HepG2 (cell line): ENCODE measurements around the gene KLF11. TPM values are rescaled to one million over a fixed set of nuclear protein-coding genes. Genes with fewer than 3 reads are reported as not detected.

Source experiments
- ARHGAP35 ChIP-seq: sonication (generic); formaldehyde crosslinking; IDR thresholded peaks from 2 replicates; pipeline ENCODE4 v1.9.0; 2022; ENCODE audit warnings: mild to moderate bottlenecking, inconsistent platforms, moderate library complexity, missing genetic modification reagents, borderline replicate concordance
- ELF3 ChIP-seq: IDR thresholded peaks from 2 replicates; pipeline ENCODE4 v1.6.1; 2016; ENCODE audit warnings: missing genetic modification reagents, missing compliant biosample characterization
- HDAC2 ChIP-seq: sonication (generic); formaldehyde crosslinking; IDR thresholded peaks from 2 replicates; pipeline ENCODE4 v1.4.0; 2020; ENCODE audit warnings: missing genetic modification reagents
- HES4 ChIP-seq: sonication (generic); formaldehyde crosslinking; IDR thresholded peaks from 2 replicates; pipeline ENCODE4 v1.9.0; 2021; ENCODE audit warnings: mild to moderate bottlenecking, missing genetic modification reagents, borderline replicate concordance
- HNF1B ChIP-seq: sonication (generic); formaldehyde crosslinking; IDR thresholded peaks from 2 replicates; pipeline ENCODE4 v1.5.1; 2020; ENCODE audit warnings: mild to moderate bottlenecking, moderate library complexity, missing genetic modification reagents
- KDM1A ChIP-seq: IDR thresholded peaks from 2 replicates; pipeline ENCODE4 v1.6.1; 2016; ENCODE audit warnings: missing compliant biosample characterization
- MEF2D ChIP-seq: sonication (generic); formaldehyde crosslinking; IDR thresholded peaks from 2 replicates; pipeline ENCODE4 v1.5.1; 2020; ENCODE audit warnings: mild to moderate bottlenecking, missing genetic modification reagents
- PHF8 ChIP-seq: sonication (generic); formaldehyde crosslinking; IDR thresholded peaks from 2 replicates; pipeline ENCODE4 v1.5.0; 2020; ENCODE audit warnings: missing genetic modification reagents
- SP5 ChIP-seq: IDR thresholded peaks from 2 replicates; pipeline ENCODE4 v1.6.1; 2016; ENCODE audit warnings: low read depth, borderline replicate concordance
- TP53 ChIP-seq: sonication (generic); formaldehyde crosslinking; conservative IDR thresholded peaks from 2 replicates; pipeline ENCODE4 v1.4.0; 2020; ENCODE audit warnings: missing genetic modification reagents
- ZBTB4 ChIP-seq: sonication (generic); formaldehyde crosslinking; IDR thresholded peaks from 2 replicates; pipeline ENCODE4 v1.4.0; 2020; ENCODE audit warnings: missing genetic modification reagents, mild to moderate bottlenecking, borderline replicate concordance
- ZNF431 ChIP-seq: sonication (generic); formaldehyde crosslinking; IDR thresholded peaks from 2 replicates; pipeline ENCODE4 v1.9.0; 2022; ENCODE audit warnings: missing genetic modification reagents, low read depth, mild to moderate bottlenecking, borderline replicate concordance
- ZNF576 ChIP-seq: sonication (generic); formaldehyde crosslinking; IDR thresholded peaks from 2 replicates; pipeline ENCODE4 v1.4.0; 2020; ENCODE audit warnings: mild to moderate bottlenecking, missing genetic modification reagents
- ZNF687 ChIP-seq: sonication (generic); formaldehyde crosslinking; IDR thresholded peaks from 2 replicates; pipeline ENCODE4 v1.5.1; 2020; ENCODE audit warnings: mild to moderate bottlenecking, missing genetic modification reagents, moderate library complexity
- polyA plus RNA-seq, 8 experiments: library from polyadenylated mRNA; depleted of rRNA in 3 of 8; stranded (reverse) in 7 of 8; unstranded in 1 of 8; fragments of >200 nt; fragmentation: Illumina TruSeq in 4 of 8; extraction: Trizol in 4 of 8; gene quantifications; 2 replicates each; pipeline versions ENCODE4 v1.2.1 to v1.2.3, GENCODE V29; 2011 to 2016; ENCODE audit warnings: low read depth in 4 of 8, missing spikeins in 1 of 8, mixed read lengths in 1 of 8; ENCODE audit not compliant: insufficient read depth in 1 of 8
- total RNA-seq, 5 experiments: library from RNA; depleted of rRNA; stranded (reverse); fragments of >200 nt; fragmentation: Illumina TruSeq; extraction: Trizol; gene quantifications; 2 replicates each; pipeline ENCODE4 v1.2.3, GENCODE V29; 2016; ENCODE audit warnings: low read depth in 1 of 5

Gene KLF11
- total and polyA plus RNA-seq, 2 of the 13 experiments (the other 11 are each of a cell fraction or from before 2014, with no cell fraction given): 2.5 to 11.8 TPM

GRCh38 chr2:10028988-10029874, 14.1 kb upstream of the KLF11 start (continued):
- TF ChIP-seq HNF1B (no peak), ZBTB4 (CRISPR knock-in tag) (0 out of 2 replicates have a peak, but pooled peaks have one; percentile 7), ARHGAP35 (no peak), MEF2D (peak; percentile 45; the same call in 1 of the 2 replicates), ZNF431 (CRISPR knock-in tag) (no peak), ELF3 (peak; percentile 13; the same call in 1 of the 2 replicates), TP53 (CRISPR knock-in tag) (no peak), KDM1A (no peak), HES4 (CRISPR knock-in tag) (no peak), SP5 (CRISPR knock-in tag) (0 out of 2 replicates have a peak, but pooled peaks have one; percentile 18), ZNF576 (CRISPR knock-in tag) (0 out of 2 replicates have a peak, but pooled peaks have one; percentile 30), HDAC2 (CRISPR knock-in tag) (0 out of 2 replicates have a peak, but pooled peaks have one; percentile 20), ZNF687 (CRISPR knock-in tag) (peak; percentile 68), PHF8 (CRISPR knock-in tag) (0 out of 2 replicates have a peak, but pooled peaks have one; percentile 25)
